Tibial nerve (tissue), 4 donors: ENCODE data around the gene WBP11.
"Not testable (repeated sequence)": the region's sequence is repeated elsewhere in the genome, so short reads cannot be mapped to it uniquely, and the experiment has no call there.

Source experiments
- CTCF ChIP-seq, 5 experiments: fragments of 200-600 bp in 3 of 5; fragments of 450-650 bp in 2 of 5; sonication (generic) in 3 of 5; IDR thresholded peaks; one replicate each; pipeline ENCODE4 v1.5.1; 2016 to 2019; ENCODE audit warnings: antibody characterized with exemption in 5 of 5, mild to moderate bottlenecking in 3 of 5, moderate library complexity in 2 of 5
- EP300 ChIP-seq, 2 donors: sonication (generic); formaldehyde crosslinking; IDR thresholded peaks; one replicate each; pipeline ENCODE4 v1.6.1; 2017; ENCODE audit warnings: antibody characterized with exemption in 2 of 2, mild to moderate bottlenecking in 1 of 2
- POLR2A ChIP-seq, 2 donors: fragments of 450-650 bp; IDR thresholded peaks; one replicate each; pipeline ENCODE4 v1.6.1; 2017; ENCODE audit warnings: antibody characterized with exemption in 2 of 2, mild to moderate bottlenecking in 2 of 2, moderate library complexity in 2 of 2

- not testable (repeated sequence) for TF ChIP-seq CTCF, POLR2A, EP300 (IDR thresholded peaks at IDR 0.05)
Observed at GRCh38 chr12:14759711-14760280, 43.5 kb downstream of the WBP11 start.
